Thyroid gland (tissue), 4 donors: ENCODE measurements around the gene PTPN9.

Source experiments
- POLR2A ChIP-seq, 2 donors: fragments of 450-650 bp; IDR thresholded peaks; one replicate each; pipeline ENCODE4 v1.6.1; 2017; ENCODE audit warnings: antibody characterized with exemption in 2 of 2, mild to moderate bottlenecking in 2 of 2, moderate library complexity in 1 of 2
- TF ChIP-seq, protein P1 (sequence below), 6 experiments: fragments of 200-600 bp in 3 of 6; fragments of 450-650 bp in 3 of 6; sonication (generic) in 3 of 6; IDR thresholded peaks; one replicate each; pipeline ENCODE4 v1.5.1; 2016 to 2019; ENCODE audit warnings: antibody characterized with exemption in 6 of 6, mild to moderate bottlenecking in 2 of 6, inconsistent platforms in 1 of 6, moderate library complexity in 1 of 6

DNA sequence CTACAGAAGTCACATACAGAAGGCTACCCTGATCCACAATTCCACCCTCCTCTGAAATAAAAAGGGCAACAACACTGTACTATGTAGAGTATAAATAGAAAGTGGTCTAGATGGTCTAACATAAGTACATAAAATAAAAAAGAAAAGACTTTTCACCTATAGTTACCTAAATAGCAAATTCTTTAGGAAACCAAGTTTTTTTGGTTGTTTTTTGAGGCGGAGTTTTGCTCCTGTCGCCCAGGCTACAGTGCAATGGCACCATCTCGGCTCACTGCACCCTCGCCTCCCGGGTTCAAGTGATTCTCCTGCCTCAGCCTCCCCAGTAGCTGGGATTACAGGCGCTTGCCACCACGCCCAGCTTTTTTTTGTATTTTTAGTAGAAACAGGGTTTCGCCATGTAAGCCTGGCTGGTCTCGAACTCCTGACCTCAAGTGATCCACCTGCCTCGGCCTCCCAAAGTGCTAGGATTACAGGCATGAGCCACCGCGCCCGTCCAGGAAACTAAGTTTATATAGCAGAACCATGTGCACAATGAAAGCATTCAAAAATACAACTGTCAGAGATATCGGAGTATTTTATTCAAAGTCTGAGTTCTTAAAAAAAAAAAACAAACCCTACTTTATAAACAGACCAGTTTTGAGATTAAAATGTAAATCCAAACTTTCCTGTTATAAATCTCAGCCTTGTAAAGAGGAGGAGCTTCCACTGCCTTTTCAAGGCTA lies 129.4 kb downstream of the PTPN9 start:
- TF ChIP-seq, protein P1, sequence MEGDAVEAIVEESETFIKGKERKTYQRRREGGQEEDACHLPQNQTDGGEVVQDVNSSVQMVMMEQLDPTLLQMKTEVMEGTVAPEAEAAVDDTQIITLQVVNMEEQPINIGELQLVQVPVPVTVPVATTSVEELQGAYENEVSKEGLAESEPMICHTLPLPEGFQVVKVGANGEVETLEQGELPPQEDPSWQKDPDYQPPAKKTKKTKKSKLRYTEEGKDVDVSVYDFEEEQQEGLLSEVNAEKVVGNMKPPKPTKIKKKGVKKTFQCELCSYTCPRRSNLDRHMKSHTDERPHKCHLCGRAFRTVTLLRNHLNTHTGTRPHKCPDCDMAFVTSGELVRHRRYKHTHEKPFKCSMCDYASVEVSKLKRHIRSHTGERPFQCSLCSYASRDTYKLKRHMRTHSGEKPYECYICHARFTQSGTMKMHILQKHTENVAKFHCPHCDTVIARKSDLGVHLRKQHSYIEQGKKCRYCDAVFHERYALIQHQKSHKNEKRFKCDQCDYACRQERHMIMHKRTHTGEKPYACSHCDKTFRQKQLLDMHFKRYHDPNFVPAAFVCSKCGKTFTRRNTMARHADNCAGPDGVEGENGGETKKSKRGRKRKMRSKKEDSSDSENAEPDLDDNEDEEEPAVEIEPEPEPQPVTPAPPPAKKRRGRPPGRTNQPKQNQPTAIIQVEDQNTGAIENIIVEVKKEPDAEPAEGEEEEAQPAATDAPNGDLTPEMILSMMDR (IDR thresholded peaks at IDR 0.05) = no peak
- TF ChIP-seq POLR2A (IDR thresholded peaks at IDR 0.05) = no peak
